GM19452 (cell line): ENCODE measurements around the gene DAPK1.

Source experiments
- ATAC-seq: cut with Tn5 transposase; IDR thresholded peaks from one replicate; pipeline ENCODE4 v1.9.1; 2021; ENCODE audit not compliant: unreplicated experiment

DAPK1 gene

DNA sequence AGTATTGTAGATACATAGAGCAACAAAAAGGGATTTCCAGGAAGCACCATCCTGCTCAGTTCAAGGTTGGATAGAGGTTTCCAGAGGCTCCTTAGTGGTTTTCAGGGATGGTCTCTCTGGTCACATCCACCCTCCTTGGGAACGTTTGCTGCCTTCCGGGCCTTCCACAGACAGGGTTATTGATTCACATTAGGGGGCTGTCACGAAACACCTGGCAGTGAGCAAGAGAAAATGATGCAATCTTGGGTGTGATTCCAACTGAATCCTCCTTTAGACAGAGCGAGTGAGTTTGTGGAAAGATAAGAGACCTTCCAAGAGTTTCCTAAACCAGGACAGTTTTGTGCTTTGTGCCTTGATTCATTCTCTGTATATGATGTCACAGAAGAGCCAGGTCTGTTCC, 184.4 kb downstream of the DAPK1 start:
- ATAC-seq = no peak

DNA sequence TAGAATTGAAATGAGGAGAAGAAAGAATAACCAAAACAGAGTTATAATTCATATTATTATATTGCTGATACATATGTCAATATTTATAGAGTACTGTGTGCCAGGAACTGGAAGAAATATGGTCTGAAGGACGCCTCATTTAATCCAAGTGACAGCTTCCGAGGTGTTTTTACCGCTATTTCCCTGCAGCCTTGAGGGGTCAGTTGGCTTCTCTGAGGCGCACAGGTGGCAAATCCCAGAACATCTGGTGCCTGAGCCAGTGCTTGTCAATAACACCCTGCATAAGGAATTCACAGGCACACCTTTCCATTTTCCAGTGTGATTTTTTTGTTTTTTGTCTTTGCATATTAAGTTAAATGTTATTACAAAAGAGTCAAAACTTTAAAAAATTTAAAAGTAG, 185.0 kb downstream of the DAPK1 start:
- no peak for ATAC-seq

DNA sequence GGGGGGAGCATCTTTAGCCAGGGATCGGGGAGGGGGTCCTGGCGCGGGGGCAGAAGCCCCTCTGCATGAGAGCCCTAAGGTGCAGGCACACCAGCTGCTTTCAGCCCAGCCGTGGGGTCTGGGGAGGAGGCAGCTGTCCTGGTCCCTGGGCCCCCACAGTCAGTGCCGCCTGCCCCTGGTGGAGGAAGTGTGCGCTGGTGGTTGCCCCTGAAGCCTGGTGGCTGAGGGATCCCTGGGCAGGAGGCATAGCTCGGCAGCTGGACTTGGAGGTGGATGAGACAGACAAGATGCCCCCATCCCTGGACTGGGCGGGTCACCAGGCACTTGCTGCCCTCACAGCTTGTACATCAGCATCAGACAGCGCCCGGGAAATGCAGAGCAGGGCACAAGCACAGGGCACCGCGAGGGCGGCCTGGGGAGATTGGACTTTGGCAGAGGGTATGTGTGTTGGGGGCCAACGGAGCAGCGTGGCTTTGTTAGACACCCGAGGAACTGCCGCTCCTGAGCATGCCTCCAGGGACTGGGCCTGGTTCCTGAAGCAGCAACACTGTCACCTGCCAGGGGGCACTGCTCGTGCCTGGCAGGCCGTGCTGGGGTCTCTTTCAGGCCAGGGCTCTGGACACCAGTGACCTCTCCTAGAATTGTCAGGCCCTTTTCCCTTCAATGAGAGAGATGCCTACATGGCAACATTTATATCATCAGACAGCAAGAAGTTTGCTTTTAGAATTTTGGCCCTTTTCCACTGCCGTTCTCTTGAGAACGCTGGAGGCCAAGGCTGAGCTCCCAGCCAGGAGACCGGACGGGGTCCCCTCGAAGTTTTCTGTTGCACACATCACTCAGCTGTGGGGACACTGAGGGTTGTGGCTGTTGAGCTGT, 186.3 kb downstream of the DAPK1 start:
- no peak for ATAC-seq

DNA sequence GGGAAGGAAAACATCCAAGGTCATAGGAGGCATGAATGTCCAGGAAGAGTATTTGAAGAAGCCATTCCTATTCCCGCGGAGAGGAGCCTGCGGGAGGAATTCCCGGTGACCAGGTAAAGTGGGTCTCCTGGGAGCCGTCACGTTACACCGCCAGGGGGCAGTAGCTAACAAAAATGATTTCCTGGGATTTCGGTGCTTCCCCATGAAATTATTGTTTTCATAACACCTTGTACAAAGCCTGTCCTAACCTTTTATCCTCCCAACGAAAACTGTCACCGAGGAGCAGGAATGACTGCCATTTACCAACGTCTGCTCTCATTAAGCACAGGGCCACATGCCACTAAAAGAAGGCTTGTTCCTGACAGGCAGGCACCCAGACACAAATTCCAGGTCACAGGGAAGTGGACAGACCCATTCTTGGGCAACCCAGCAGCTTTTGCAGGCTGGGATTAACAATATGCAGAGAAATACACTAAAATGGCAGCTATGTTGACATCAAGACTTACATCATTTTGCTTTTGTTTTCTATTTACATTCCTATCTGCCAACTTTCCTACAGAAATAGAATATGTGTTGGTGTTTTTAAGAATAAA, 187.1 kb downstream of the DAPK1 start:
- ATAC-seq = no peak

DNA sequence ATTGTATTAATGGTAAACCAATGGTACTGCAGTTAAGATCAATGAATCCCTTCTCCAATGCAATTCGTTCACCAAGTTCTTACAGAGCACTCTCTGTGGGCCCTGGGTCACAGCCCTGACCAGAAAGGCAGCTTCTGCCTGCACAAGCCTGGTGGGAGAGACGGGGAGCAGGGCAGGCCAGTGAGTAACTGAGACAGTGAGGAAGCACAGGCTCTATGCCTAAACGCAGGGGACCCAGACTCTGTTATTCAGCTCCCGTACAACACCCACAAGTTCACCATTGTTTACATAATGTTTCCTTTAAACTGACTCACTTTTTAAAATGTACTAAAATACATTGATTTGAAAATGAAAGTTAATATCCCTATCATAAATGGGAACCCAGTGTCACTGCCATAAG, 187.8 kb downstream of the DAPK1 start:
- ATAC-seq = no peak

DNA sequence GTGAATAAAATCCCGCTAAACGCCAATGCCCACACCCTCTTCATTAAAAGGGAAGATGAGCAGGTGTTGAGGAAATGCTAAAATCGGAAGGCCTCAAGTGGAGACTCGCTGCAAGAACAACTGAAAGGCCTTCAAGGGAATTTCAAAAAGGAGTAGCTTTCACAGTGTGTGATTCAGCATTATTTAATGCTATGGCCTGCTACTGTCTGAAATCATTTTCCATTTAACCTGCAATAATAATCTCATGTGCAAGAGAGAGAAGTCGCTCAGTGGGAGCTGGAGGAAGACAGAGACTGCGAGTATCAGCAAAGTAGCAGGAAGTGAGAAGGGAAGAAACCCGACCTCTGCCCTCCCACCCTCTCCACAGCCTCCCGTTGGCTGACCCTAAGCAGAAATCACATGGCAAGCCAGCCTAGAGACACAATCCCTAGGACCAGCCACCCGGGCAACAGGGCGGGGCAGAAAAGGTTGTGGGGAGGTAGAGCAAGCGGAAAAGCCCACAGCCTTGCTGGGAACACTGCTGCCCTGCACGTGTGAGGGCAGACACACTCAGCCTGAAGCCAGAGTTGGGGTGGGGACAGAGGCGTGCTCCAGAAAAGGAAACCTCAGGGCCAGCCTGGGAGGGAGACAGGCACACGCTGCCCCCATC, 188.3 kb downstream of the DAPK1 start:
- ATAC-seq = no peak

DNA sequence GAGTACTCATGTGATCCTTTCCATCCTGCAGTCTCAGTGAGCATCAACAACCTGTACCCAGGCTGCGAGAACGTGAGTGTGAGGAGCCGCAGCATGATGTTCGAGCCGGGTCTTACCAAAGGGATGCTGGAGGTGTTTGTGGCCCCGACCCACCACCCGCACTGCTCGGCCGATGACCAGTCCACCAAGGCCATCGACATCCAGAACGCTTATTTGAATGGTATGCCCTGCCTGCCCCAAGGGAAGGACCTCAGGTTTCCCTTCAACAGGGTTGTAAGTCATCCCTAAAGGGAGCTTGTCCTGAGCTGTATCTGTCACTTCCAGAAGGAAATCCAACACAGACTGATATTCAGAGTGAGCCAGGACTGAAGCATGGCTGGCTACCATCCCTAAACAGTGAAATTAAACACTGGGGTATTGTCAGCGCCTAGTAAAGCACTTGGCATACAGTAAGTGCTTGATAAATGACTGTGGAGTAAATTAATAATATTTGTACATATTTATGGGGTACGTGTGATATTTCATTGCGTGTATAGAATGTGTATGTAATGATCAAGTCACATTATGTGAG, 188.9 kb downstream of the DAPK1 start:
- no peak for ATAC-seq

DNA sequence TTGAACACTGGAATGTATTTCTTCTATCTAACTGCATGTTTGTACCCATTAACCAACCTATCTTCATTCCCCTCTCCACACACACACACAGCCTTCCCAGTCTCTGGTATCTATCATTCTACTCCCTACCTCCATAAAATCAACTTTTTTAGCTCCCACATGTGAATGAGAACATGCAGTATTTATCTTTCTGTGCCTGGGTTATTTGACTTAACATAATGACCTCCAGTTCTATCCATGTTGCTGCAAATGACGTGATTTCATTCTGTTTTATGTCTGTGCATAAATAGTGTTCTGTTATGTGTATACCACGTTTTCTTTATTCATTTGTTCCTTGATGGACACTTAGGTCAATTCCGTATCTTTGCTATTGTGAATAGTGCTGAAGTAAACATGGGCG, 189.5 kb downstream of the DAPK1 start:
- no peak for ATAC-seq

DNA sequence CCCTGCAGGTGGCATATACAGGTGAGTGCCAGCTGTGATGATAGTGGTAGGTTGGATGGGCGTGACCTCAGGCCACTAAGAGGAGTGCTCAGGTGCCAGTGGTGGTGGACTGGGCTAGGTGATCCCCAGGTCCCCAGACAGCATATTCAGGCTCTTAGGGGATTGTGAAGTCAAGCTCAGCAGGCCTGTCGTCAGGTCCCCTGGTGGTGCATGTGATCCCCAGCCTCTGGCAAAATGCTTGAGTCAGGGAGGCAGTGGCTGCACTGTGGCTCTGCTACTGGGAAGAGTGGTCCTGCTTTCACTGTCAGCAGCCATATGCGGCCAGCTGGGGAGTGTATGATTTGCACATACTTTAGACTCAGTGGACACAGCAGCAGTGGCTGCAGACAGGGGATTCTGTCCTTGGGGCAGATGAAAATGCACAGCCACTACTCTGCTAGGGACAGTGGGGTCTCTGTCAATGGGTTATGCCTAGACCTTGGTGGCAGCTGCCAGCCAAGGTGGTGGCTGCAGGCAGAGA, 196.6 kb downstream of the DAPK1 start:
- ATAC-seq = no peak

DNA sequence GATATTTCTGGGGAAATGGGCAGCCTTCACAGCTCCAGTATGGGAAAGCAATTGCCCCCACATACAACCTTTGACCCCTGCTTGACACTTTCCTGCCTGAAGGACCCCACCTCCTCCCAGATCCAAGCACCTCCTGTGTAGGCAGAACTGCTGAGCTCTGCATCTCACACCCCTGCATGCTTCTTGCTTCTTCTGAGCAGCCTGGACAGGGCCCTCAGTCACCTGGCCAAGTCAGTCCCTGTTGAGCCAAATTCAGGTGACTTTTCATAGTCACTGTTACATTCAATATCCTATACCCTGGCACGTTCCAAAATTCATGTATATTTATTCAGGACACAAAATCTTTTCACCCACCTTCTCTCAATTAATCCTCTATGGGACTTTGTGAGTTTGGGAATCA, 197.9 kb downstream of the DAPK1 start:
- no peak for ATAC-seq

DNA sequence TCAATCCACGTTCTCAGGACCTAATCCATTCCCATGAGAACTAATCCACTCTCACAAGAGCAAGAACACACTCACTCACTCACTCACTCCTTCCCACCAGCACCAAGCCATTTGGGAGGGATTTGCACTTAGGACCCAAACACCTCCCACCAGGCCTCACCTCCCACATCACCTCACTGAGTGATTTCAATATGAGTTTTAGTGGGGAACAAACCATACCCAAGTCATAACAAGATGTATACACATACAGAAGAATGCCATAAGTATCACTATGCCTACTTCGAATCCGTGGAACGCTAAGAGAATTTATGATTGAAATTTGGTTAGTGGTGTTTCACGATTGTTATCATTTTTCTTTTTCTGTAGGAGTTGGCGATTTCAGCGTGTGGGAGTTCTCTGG, 199.0 kb downstream of the DAPK1 start:
- no peak for ATAC-seq

DNA sequence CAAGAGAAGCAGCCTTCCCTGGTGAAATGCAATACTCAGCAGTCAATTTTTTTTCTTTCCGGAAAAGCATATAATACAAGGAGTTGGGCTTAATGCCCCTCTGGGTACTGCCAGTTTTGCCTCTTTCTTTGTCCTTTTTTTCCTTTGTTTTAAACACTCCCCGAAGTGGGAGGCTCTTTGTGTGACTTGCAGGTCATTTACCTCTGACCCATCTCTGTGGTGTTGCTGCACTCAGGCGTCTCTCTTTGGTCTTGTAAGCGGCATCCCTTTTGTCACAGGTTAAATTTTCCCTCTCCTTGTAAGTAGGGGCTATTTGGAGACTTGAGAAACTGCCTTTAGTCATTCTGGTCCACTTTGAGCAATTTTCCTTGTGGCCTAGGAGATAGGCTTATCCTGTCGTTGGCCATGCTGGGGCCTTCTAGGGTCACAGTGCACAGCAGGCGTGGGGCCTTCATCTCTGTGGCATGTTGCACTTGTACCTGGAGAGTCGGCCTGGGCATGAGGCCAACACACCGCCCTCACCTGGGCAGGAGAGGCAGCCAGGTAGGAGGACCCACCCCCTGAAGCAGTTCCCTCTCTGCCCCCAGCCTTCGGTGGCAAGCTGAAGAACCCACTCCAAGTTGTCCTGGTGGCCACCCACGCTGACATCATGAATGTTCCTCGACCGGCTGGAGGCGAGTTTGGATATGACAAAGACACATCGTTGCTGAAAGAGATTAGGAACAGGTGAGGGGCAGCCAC, 200.6 kb downstream of the DAPK1 start:
- no peak for ATAC-seq

DNA sequence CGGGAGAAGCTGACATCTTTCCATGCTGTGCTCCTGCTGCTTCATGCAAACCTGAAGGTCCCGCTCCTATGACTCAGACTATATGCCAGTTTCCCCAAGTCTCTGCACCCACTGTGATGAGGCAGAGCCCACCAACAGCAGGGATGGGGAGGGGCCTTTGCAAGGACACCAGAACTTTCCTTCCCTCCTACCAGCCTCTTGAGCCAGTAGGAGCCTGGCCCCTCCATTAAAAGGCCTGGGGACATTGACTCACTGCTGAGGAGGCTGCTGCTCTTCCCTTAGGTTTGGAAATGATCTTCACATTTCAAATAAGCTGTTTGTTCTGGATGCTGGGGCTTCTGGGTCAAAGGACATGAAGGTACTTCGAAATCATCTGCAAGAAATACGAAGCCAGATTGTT, 202.2 kb downstream of the DAPK1 start:
- ATAC-seq = no peak

DNA sequence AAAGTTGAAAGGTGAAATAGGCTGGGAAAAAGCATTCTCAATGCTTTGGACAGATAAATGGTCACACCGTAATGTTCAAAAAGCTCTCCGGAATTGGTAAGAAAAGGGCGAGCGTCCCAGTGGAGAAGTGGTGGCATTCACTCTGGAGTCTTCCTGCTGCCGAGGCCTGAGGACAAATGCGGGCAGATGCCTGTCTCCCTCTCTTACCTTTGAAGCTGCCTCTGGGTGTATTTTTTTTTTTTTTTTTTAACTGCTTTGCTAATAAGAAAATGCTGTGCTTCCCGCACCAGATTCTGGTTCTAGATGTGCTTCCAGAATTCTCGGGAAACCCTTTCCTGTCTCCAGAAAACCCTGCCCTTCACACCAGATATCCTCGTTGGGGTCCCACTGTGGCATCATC, 203.8 kb downstream of the DAPK1 start:
- ATAC-seq = no peak

DNA sequence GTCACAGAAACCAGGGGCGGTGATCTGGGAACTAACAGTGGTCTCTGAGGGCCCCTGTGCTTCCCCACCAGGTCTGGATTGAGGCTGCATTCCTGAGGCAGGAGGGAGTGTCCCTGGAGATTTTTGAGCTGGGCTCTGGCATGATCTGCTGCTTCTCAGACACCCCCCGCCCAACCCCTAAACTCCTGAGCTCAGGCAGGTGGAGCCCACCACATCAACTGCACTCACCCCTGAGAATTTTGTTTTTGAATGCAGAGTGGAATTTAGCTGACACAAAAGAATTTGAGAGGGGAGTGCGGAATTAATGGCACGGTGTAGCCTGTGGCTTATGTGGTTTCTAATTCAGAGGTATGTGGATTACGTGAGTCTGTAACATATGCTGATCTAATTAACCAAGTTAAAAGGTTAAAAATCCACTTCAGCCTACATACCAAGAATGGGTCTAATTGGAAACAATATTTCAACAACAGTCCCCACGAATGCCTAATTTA, 204.3 kb downstream of the DAPK1 start:
- ATAC-seq = no peak

DNA sequence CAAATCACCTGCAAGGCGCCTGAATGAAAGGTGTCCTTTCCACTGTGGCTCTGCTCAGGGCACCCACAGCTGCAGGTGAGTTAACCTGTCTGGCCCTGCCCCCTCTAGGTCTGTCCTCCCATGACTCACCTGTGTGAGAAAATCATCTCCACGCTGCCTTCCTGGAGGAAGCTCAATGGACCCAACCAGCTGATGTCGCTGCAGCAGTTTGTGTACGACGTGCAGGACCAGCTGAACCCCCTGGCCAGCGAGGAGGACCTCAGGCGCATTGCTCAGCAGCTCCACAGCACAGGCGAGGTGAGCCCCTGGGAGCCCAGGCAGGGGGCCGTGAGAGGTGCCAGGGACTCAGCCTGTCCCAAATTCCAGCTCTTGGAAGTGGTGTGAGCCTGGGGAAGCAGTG, 205.3 kb downstream of the DAPK1 start:
- no peak for ATAC-seq

DNA sequence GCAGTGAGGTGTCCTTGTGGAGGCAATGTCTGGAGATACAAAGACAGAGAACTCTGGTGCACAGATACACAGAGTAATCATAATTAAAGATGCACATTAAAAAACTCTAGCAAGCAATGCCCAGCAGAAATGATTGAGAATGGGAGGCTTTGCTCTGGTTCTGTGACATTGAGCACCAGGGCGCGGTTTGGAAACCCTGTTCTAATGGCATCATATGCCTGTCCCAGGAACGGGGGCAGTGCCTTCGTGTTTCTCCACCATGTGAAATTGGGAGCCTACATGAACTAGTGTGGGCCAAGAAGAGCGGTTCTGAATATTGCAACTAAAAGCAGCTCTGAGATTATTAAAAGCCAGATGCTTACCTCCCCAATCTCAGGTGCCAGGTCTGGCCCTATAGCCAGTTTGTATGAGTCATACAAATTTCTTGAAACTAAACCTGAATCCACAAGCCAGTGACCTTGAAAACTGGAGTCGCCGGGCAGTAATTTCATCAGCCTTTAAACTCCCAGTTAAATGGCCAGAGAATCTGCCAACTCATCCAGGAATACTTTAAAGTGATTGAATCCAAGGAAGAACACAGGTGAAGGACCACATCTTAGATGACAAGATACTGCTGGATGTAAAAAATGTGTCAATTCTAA, 206.1 kb downstream of the DAPK1 start:
- no peak for ATAC-seq

DNA sequence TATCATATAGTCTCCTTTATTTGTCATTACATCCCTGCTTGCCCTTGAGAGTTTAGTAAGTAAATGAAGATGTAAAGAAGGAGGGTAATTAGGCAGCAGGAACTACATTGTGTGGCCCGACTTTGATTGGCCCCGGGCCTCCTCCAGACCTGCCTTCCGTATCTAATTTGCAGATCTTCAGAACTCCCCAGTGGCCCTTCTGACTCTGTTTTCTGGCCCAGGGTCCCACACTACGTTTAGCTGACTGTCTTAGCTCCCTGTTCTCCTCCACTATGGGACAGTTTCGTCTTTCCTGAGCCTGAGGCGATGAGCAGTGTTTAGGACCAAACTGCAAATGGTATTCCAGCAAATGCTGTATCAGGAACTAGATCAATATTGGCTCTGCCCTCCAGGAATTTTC, 206.7 kb downstream of the DAPK1 start:
- ATAC-seq = no peak

DNA sequence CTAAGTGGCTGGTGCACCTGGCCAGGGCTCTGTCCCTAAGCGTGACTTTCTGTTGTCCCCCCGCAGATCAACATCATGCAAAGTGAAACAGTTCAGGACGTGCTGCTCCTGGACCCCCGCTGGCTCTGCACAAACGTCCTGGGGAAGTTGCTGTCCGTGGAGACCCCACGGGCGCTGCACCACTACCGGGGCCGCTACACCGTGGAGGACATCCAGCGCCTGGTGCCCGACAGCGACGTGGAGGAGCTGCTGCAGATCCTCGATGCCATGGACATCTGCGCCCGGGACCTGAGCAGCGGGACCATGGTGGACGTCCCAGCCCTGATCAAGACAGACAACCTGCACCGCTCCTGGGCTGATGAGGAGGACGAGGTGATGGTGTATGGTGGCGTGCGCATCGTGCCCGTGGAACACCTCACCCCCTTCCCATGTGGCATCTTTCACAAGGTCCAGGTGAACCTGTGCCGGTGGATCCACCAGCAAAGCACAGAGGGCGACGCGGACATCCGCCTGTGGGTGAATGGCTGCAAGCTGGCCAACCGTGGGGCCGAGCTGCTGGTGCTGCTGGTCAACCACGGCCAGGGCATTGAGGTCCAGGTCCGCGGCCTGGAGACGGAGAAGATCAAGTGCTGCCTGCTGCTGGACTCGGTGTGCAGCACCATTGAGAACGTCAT, 208.5 kb downstream of the DAPK1 start:
- ATAC-seq = no peak
